B cell (primary cell): ENCODE measurements around the gene HOXB1.

Experiments used
- CTCF ChIP-seq: fragments of 200-600 bp; IDR thresholded peaks from one replicate; pipeline ENCODE4 v1.8.0; 2022; ENCODE audit warnings: antibody characterized with exemption, mild to moderate bottlenecking
- EZH2 ChIP-seq: IDR thresholded peaks from 2 replicates; pipeline ENCODE4 v1.6.1; 2012; ENCODE audit warnings: borderline replicate concordance, low read depth, mild to moderate bottlenecking, moderate library complexity, low read length; ENCODE audit not compliant: insufficient read depth, poor library complexity, severe bottlenecking

GRCh38 chr17:48483471-48484131 is 47.2 kb downstream of the HOXB1 start:
- no peak for TF ChIP-seq EZH2
- no peak for TF ChIP-seq CTCF
